Osteocyte (in vitro differentiated cells): ENCODE measurements around the gene GMCL1. TPM values are rescaled to one million over a fixed set of nuclear protein-coding genes. Genes with fewer than 3 reads are reported as not detected.

Experiments
- DNase-seq: peaks from one replicate; pipeline ENCODE4 v3.0.0; 2021; ENCODE audit warnings: mixed read lengths; ENCODE audit not compliant: unreplicated experiment; ENCODE audit errors: extremely low spot score
- H3K27ac Mint-ChIP-seq: one replicate; pipeline ENCODE4 v1.8.0; 2021; ENCODE audit warnings: mild to moderate bottlenecking, mixed read lengths; ENCODE audit not compliant: unreplicated experiment
- H3K27me3 Mint-ChIP-seq: one replicate; pipeline ENCODE4 v1.8.0; 2021; ENCODE audit warnings: mixed read lengths; ENCODE audit not compliant: unreplicated experiment
- H3K36me3 Mint-ChIP-seq: one replicate; pipeline ENCODE4 v1.8.0; 2021; ENCODE audit warnings: mixed read lengths; ENCODE audit not compliant: unreplicated experiment
- H3K4me1 Mint-ChIP-seq: one replicate; pipeline ENCODE4 v1.8.0; 2021; ENCODE audit warnings: mixed read lengths; ENCODE audit not compliant: unreplicated experiment
- H3K4me3 Mint-ChIP-seq: one replicate; pipeline ENCODE4 v1.8.0; 2021; ENCODE audit warnings: mild to moderate bottlenecking, moderate library complexity, mixed read lengths; ENCODE audit not compliant: unreplicated experiment
- H3K9me3 Mint-ChIP-seq: one replicate; pipeline ENCODE4 v1.8.0; 2021; ENCODE audit warnings: mixed read lengths; ENCODE audit not compliant: unreplicated experiment
- CTCF ChIP-seq: fragments of 200-600 bp; sonication (generic); IDR thresholded peaks from 2 replicates; pipeline ENCODE4 v1.5.0; 2021; ENCODE audit warnings: antibody characterized with exemption, mild to moderate bottlenecking, moderate library complexity
- total RNA-seq: library from RNA; stranded (reverse); gene quantifications from 2 replicates; pipeline ENCODE4 v1.2.1, GENCODE V29; 2021

GMCL1 gene
- total RNA-seq, 1 donor from 2014 or later, result 16.1 TPM

- no peaks in the 10 kb centered on the region for H3K9me3 Mint-ChIP-seq
- peaks cover 33% of the 10 kb centered on the region for H3K36me3 Mint-ChIP-seq
- DNase-seq, result no peak
- TF ChIP-seq CTCF, result no peak
- no peaks in the 10 kb centered on the region for H3K4me1 Mint-ChIP-seq
- H3K27ac Mint-ChIP-seq, result no peak overlapping the region
- H3K27me3 Mint-ChIP-seq, result no peaks in the 10 kb centered on the region
- no peak overlapping the region for H3K4me3 Mint-ChIP-seq
Measured at GRCh38 chr2:69847068-69847828, 17.8 kb downstream of the GMCL1 start.

- Mint-ChIP-seq H3K27ac (no peak overlapping the region), H3K4me1 (no peaks in the 10 kb centered on the region), H3K36me3 (peaks cover 34% of the 10 kb centered on the region), H3K27me3 (no peaks in the 10 kb centered on the region), H3K9me3 (no peaks in the 10 kb centered on the region), H3K4me3 (no peak overlapping the region)
- TF ChIP-seq CTCF, result no peak
- no peak for DNase-seq
Measured at GRCh38 chr2:69848186-69848790, 18.8 kb downstream of the GMCL1 start.

- Mint-ChIP-seq H3K4me3 (no peak overlapping the region), H3K36me3 (peaks cover 14% of the 10 kb centered on the region), H3K27ac (no peak overlapping the region), H3K9me3 (no peaks in the 10 kb centered on the region), H3K27me3 (no peaks in the 10 kb centered on the region), H3K4me1 (no peaks in the 10 kb centered on the region)
- TF ChIP-seq CTCF, result no peak
- DNase-seq, result no peak
Measured at GRCh38 chr2:69858261-69858660, 28.8 kb downstream of the GMCL1 start.

GRCh38 chr2:69863298-69863697 lies 33.8 kb downstream of the GMCL1 start:
- Mint-ChIP-seq H3K4me1 (no peaks in the 10 kb centered on the region), H3K4me3 (no peak overlapping the region), H3K9me3 (no peaks in the 10 kb centered on the region), H3K27ac (no peak overlapping the region), H3K27me3 (no peaks in the 10 kb centered on the region), H3K36me3 (peaks cover 22% of the 10 kb centered on the region)
- DNase-seq, result no peak
- no peak for TF ChIP-seq CTCF

- TF ChIP-seq CTCF, result no peak
- H3K27ac Mint-ChIP-seq, result no peak overlapping the region
- no peaks in the 10 kb centered on the region for H3K36me3 Mint-ChIP-seq
- no peak for DNase-seq
- peaks cover 7% of the 10 kb centered on the region for H3K4me1 Mint-ChIP-seq
- no peaks in the 10 kb centered on the region for H3K9me3 Mint-ChIP-seq
- no peak overlapping the region for H3K4me3 Mint-ChIP-seq
- no peaks in the 10 kb centered on the region for H3K27me3 Mint-ChIP-seq
Measured at GRCh38 chr2:69888451-69888850, 59.0 kb downstream of the GMCL1 start.
